HG03135 (cell line): Measurements from ENCODE around the gene HNRNPC.
"Not testable (repeated sequence)": the region's sequence is repeated elsewhere in the genome, so short reads cannot be mapped to it uniquely, and the experiment has no call there.

ENCODE experiments used
- ATAC-seq: cut with Tn5 transposase; IDR thresholded peaks from one replicate; pipeline ENCODE4 v1.9.1; 2021; ENCODE audit warnings: mild to moderate bottlenecking, moderate library complexity; ENCODE audit not compliant: unreplicated experiment

Gene HNRNPC

GRCh38 chr14:21272661-21273060 lies 3.4 kb upstream of the HNRNPC start:
- ATAC-seq: not testable (repeated sequence)

- ATAC-seq: no peak
Observed at GRCh38 chr14:21268617-21269251, 508 bp downstream of the HNRNPC start.

GRCh38 chr14:21267886-21268616 lies 1.2 kb downstream of the HNRNPC start:
- ATAC-seq: no peak

GRCh38 chr14:21267431-21267845 lies 1.8 kb downstream of the HNRNPC start:
- ATAC-seq: no peak

- peak; percentile 61 for ATAC-seq
Observed at GRCh38 chr14:21264025-21264801, 5.0 kb downstream of the HNRNPC start.

- no peak for ATAC-seq
Observed at GRCh38 chr14:21263284-21264024, 5.8 kb downstream of the HNRNPC start.

- ATAC-seq: no peak
Observed at GRCh38 chr14:21262410-21262809, 6.8 kb downstream of the HNRNPC start.

- ATAC-seq: no peak
Observed at GRCh38 chr14:21261824-21262223, 7.4 kb downstream of the HNRNPC start.

GRCh38 chr14:21258889-21259787 lies 10.1 kb downstream of the HNRNPC start:
- ATAC-seq: no peak

GRCh38 chr14:21258005-21258888 lies 11.0 kb downstream of the HNRNPC start:
- no peak for ATAC-seq

GRCh38 chr14:21257394-21257909 lies 11.8 kb downstream of the HNRNPC start:
- no peak for ATAC-seq

GRCh38 chr14:21256539-21257393 lies 12.5 kb downstream of the HNRNPC start:
- ATAC-seq: no peak

GRCh38 chr14:21256102-21256447 lies 13.2 kb downstream of the HNRNPC start:
- ATAC-seq: not testable (repeated sequence)

- ATAC-seq: no peak
Observed at GRCh38 chr14:21255385-21256101, 13.7 kb downstream of the HNRNPC start.

- no peak for ATAC-seq
Observed at GRCh38 chr14:21252149-21252548, 17.1 kb downstream of the HNRNPC start.

GRCh38 chr14:21251215-21251614 lies 18.0 kb downstream of the HNRNPC start:
- ATAC-seq: no peak

GRCh38 chr14:21248739-21249411 lies 20.4 kb downstream of the HNRNPC start:
- ATAC-seq: no peak
